ES-I3 (cell line): ENCODE measurements around the gene QRFP.

Source experiments
- H3K36me3 ChIP-seq: 2 replicates; pipeline ENCODE4 v1.6.1; 2013; ENCODE audit warnings: mild to moderate bottlenecking, low read length, control low read depth, moderate library complexity; ENCODE audit not compliant: insufficient read depth
- H3K4me1 ChIP-seq: 2 replicates; pipeline ENCODE4 v1.6.1; 2013; ENCODE audit warnings: mild to moderate bottlenecking, control low read depth, low read length; ENCODE audit not compliant: insufficient read depth
- H3K9ac ChIP-seq: 2 replicates; pipeline ENCODE4 v1.6.1; 2013; ENCODE audit warnings: low read depth, mild to moderate bottlenecking, low read length, moderate library complexity
- H3K9me3 ChIP-seq: 2 replicates; pipeline ENCODE4 v1.6.1; 2013; ENCODE audit warnings: mild to moderate bottlenecking, low read length, moderate library complexity; ENCODE audit not compliant: control insufficient read depth, insufficient read depth

The QRFP gene

DNA sequence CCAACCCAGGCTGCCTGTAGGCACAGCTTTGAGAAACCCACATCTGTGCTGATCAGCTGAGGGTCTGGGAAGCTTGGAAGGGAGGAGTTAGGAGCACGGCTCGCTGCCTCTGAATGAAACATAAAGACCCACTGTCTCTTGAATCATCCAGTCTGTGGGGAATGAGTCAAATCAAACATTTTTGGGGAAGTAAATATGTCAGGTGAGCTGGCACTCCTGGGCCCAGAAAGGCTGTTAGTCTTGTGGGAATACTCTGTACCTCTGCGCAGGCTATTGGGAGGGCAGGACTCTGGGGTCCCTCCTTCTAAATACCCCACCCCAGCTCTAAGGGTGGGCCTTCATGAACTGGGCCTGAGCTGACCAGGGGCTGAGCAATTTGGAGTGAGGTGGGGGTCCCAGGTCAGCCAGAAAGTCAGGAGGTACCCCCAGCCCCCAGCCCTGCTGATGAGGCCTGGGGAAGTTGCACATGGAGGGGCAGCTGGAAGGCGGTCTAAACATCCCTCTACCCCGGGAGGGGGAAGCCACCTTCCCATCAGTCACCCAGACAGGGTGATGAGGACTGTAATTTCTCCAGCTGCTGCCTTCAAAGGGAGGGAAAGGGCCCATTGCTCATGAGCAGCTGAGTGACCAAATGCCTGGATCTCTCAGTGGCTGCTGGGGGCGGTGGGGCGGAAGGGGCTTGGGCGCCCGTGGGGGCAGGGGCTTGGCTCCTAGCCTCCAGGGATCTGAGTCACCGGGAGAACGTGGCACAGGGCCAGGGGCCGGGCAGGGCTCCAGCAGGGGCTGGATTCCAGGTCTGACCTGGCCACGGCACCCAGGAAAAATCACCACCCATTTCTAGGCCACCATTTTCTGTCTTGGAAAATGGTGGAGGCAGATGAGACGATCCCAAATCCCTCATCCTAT, 31.6 kb upstream of the QRFP start:
- H3K9me3 ChIP-seq = no peaks in the 10 kb centered on the region
- no peaks in the 10 kb centered on the region for H3K36me3 ChIP-seq
- H3K9ac ChIP-seq = no peak overlapping the region
- peaks cover 21% of the 10 kb centered on the region for H3K4me1 ChIP-seq

DNA sequence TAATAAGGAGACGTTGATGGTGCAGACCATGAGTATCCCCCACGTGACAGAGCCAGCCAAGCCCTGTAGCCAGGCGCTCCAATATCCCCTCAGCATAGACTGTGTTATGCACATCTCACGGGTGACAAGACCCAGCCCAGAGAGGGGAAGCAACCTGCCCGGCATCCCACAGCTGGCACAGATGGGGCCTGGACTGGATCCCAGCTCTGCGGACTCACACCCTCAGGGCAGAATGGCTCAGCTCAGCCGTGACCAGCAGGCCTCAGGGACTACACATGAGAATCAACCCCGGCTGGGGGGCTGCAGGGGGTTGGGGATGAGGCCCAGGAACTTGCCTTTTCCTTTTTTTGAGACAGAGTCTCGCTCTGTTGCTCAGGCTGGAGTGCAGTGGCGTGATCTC, 30.7 kb upstream of the QRFP start:
- Histone ChIP-seq H3K9me3 (no peaks in the 10 kb centered on the region), H3K9ac (no peak overlapping the region), H3K4me1 (peaks cover 20% of the 10 kb centered on the region), H3K36me3 (no peaks in the 10 kb centered on the region)

DNA sequence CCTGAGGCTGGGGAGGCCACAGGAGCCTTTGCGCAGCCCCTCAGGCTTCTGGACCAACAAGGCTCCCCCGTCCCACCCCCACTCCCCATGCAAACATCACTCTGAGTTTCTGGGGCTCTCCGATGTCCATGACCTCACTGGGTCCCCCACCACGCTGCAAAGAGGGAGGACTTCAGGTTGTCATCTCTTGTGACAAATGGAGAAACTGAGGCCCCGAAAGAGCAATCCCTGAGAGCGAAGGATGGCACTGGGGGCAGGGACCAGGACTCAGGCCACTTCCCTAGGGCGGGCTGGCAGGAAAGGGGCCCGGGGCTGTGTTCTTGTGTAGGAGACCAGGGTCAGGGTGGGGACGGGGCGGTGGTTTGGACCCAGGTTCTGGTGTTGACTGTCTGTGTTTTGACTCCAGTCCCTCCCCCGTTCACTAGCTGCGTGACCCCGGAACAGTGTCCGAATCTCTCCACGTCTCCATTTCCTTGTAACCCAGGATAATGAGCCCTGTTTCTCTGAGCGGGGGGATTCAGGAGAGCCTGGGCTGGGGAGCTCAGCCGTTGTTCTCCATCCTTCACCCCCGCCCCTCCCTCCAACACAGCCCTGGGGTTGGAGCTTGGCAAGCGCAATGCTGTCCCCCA, 28.6 kb upstream of the QRFP start:
- Histone ChIP-seq H3K9ac (no peak overlapping the region), H3K9me3 (no peaks in the 10 kb centered on the region), H3K36me3 (no peaks in the 10 kb centered on the region), H3K4me1 (peaks cover 13% of the 10 kb centered on the region; the same call in 1 of the 2 replicates)

DNA sequence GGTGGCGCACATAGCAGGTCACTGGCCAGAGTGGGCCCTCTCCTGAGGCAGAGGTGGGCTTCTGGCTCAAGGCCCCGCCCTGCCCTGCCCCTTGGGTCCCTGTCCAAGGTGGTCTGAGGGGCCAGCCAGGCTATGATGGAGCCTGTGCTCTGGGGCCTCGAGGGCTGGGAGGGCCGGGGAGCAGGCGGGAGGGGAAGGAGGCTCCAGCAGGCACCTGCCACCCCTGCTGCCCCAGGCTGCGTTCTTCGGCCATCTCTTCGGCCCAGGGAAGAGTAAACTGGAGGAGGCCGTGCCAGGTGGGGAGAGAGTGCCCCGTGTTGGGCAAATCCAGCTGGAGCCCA, 27.8 kb upstream of the QRFP start:
- Histone ChIP-seq H3K4me1 (peaks cover 13% of the 10 kb centered on the region; the same call in 1 of the 2 replicates), H3K9me3 (no peaks in the 10 kb centered on the region), H3K36me3 (no peaks in the 10 kb centered on the region), H3K9ac (no peak overlapping the region)

DNA sequence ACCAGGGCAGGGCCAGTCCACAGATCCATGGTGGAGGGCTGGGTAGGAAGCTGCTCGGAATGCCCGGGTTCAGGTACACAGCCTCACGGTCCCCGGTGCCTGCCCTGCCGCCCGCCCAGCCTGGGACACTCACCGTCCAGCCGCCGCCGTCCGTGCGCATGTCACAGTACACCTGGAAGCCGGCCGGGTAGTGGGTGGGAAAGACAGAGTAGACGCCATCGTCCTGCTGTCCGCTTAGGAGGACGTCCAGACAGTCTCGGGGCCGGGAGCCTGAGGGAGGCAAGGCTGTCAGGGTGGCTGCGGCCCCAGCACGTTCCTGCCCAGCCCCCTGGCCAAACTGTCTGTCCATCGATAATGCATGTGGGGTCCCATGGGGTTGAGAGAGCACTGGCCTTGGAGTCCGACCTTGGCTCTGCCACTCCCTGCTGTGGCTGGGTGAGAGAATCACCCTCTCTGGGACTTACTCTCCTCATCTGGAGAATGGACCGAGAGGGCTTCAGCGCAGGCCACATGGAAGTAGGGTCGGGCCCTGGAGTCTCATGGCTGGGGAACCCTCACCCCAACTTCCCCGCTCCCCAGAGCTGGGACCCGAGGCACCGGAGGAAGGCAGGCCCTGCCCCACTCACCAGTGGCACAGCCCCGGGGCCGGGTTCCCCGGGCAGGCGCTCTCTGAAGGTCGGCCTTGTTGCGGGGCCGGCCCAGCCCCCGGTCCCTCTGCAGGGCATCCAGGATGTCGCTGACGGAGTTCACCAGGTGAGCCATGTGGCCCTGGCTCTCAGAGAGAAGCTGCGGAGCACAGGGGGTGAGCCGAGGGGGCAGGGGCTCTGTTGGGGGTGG, 27.2 kb upstream of the QRFP start:
- Histone ChIP-seq H3K9me3 (no peaks in the 10 kb centered on the region), H3K36me3 (no peaks in the 10 kb centered on the region), H3K9ac (no peak overlapping the region), H3K4me1 (peaks cover 12% of the 10 kb centered on the region; the same call in 1 of the 2 replicates)

DNA sequence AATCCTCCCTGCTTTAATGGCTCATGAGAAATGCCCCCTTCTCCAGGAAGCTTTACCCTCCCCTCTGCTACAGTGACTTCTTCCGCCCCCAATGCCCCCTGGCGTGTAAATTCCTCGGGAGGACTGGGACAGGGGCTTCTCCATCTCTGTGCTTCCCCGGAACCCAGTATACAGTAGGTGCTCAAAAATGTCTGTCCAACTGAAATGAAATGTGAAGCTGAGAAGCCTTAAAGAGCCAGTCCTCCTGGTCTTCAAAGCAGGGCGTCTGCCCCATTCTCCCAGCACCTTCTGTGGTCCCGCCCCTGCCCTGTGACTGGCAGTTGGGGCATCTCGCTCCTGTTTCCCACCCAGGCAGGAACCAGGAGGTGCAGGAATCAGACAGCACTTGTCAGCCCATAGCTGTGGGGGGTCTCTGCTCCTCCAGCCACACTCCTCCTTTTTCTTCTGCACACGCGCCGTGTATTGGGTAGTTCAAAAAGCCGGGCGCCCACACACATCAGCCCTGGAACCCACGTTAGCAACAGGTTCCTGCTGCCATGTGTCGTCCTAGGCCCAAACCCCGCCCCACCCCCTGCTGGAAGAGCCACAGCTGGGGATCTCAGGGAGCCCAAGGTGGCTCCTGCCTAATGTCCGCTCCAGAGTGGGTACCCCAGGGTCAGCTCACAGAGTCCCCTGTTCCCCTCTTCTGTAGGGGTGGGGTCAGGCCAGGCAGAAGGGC, 26.4 kb upstream of the QRFP start:
- Histone ChIP-seq H3K4me1 (peaks cover 6% of the 10 kb centered on the region; the same call in 1 of the 2 replicates), H3K36me3 (no peaks in the 10 kb centered on the region), H3K9me3 (no peaks in the 10 kb centered on the region), H3K9ac (no peak overlapping the region)

DNA sequence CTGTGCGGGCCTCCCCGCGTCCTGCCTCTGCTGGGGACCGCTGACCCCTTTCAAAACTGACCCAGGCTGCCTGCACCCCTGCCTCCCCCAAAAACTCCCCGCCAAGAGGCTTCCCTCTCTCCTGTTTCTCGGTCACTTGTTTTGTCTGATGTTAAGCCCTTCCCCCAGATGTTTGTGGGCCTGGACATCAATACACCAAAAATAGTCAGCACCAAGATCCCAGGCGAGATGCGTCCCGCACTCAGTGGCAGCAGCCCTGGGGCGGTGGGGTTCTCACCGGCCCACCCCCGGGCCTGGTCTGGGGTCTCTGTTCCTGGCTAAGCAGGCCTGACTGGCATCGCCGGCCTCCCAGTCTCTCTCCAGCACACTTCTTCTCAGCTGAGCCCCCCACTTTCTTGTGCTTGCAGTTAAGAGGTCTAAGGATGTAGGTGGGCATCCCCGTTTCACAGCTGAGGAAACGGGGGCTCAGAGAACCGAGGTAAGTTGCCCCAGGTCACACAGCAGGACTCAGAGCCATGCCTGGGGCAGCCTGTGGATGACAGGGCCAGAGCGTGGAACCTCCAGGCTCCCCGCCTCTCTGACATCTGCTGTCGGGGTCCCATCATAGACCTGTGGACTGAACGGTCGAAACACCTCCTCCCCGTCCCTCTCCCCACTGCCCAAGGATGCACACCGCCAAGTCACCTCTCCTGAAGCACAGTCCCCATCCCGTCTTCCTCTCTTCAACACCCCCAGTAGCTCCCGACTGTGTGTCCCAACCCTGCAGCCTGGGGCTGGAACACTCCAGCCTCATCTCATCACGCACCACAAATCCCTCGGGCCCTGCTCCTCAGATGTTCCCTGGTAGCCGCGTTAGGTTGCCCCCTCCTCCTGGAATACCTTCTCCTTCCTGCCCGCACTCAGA, 25.6 kb upstream of the QRFP start:
- Histone ChIP-seq H3K9ac (no peak overlapping the region), H3K36me3 (no peaks in the 10 kb centered on the region), H3K9me3 (no peaks in the 10 kb centered on the region), H3K4me1 (peaks cover 3% of the 10 kb centered on the region; the same call in 1 of the 2 replicates)

DNA sequence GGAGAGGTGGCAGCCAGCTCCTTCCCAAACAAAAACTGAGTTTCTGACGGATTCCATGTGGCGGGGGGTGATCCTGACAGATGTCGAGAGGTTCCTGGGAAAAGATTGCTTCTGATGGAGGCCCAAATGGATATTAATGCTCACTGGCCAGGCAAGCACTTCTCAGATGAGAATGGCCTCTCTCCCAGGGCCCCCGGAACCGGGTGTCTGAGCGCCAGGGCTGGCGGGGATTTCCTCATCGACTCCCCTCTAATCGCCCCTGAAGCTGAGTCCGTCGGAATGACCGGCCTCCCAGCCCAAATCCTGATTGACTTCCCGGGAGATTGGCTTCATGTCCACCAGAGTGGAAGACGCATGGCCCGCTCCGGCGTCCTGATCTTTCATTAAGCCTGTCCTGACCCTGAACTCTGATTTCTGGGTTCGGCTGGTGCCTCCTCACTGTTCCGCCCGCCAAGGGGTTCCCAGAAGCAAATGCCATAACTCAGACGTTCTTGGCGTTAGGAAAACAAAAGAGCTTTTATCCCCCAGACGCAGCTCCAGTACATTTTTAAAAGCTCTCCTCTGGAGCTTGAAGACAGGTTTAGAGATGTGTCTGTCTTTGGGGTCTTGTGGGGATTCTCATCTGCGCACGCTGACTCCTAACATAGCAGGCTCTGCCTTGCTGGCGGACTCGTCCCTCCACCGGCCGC, 24.8 kb upstream of the QRFP start:
- Histone ChIP-seq H3K9ac (no peak overlapping the region), H3K4me1 (peaks cover 3% of the 10 kb centered on the region; the same call in 1 of the 2 replicates)

DNA sequence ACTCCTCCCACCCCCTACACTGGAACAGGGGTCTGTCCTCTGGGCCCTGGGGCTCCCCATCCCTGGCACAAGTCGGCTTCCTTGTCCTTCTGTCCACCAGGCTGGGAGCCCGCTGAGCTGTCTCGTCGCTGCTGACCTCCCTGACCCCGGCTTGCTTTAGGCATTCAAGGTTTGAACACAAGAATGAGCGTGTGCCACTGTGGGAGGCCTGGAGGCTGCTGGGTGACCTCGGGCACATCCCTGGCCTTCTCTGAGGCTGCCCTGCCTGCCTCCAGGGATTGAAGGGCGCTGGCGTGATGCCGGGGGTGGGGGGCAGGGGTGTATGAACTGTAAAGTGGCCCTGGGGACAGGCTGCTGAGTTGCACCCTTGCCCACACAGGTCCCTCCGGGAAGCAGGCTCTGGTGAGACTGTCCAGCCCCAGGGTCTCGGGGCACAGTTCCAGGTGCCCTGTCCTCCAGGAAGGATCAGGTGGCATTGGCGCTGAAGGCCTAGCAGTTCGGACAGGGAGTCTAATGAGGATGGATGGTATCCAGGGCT, 24.2 kb upstream of the QRFP start:
- Histone ChIP-seq H3K4me1 (peaks cover 3% of the 10 kb centered on the region; the same call in 1 of the 2 replicates), H3K36me3 (no peaks in the 10 kb centered on the region), H3K9me3 (no peaks in the 10 kb centered on the region), H3K9ac (no peak overlapping the region)

More for the DNA sequence above, 24.8 kb upstream of the QRFP start:
- Histone ChIP-seq H3K9me3 (no peaks in the 10 kb centered on the region), H3K36me3 (no peaks in the 10 kb centered on the region)

DNA sequence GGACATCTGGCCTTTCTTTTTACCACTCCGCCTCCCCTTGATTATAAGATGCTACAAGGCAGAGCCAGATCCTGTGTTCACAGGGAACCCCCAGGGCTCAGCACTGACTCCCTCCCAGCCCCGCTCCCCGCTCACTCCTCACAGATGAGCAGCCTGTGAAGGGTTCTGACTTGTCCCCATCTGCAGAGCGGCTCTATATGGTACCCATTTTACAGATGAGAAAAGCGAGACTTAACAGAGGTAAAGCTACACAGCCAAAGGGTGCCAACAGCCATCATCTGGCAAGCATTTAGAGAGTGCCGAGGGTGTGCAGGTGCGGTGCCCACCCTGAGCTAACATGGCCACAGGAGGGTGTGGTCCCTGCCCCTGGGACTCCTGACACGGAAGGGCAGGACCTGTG, 23.6 kb upstream of the QRFP start:
- Histone ChIP-seq H3K4me1 (peaks cover 3% of the 10 kb centered on the region; the same call in 1 of the 2 replicates), H3K9me3 (no peaks in the 10 kb centered on the region), H3K36me3 (no peaks in the 10 kb centered on the region), H3K9ac (no peak overlapping the region)

DNA sequence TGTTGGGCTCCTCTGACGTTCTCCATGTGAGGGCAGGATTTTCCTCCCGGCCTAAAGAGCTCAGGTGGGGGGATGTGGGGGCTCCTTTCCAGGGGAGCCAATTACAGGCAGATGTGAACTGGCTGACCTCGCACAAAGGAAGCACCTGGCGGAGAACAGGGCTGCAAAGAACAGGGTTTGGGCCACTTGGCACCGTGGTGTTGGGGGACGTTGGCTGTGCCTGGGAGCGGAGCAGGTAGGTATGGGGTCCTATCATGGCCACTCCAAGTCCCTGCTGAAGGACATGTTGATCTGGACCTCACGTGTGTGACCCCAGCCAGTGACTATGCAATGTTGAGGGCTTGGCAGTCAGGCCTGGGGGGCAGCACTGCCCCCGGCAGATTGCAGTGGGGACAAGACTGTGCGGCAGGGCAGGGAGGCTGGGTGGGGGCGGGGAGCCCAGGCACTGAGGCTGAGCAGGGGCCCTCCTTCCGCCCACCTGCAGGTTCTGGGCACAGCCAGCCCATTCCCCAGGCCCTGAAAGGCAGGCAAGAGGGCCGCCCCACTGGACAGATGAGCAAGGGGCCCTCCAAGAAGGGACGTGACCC, 23.0 kb upstream of the QRFP start:
- Histone ChIP-seq H3K4me1 (peaks cover 3% of the 10 kb centered on the region; the same call in 1 of the 2 replicates), H3K36me3 (no peaks in the 10 kb centered on the region), H3K9me3 (no peaks in the 10 kb centered on the region), H3K9ac (no peak overlapping the region)

DNA sequence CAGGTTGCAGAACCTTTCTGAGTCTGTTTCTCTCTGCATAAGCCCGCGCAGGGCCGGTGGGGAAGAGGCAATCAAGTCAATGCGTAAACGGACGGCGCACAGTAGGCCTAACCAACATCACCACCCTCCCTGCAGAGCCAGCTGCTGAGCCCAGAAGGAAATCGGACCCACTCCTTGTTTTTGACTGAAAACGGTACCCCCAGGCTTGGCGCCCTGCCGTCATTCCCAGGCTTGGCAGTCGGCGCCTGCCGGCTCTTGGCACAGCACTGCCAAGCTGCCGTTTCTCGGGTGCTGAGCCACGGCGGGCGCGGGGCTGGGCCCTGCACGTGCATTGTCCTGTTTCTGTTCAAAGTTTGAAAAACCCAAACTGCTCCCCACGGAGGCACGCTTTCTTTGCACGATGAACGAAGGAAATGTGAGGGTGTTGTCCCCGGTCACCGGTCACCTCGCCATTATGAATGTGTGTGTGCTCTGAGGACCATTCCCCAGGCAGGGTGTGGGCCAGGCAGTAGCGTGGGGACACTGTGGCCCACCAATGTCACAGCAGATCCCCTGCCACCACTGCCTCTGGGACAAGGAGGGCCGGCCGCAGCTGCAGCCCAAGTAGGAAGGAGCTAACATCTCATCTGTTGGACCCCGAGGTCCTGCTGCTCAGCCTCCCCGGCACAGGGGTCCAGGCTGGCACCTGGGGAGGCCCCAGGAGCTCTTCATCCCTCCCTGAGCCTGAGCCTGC, 22.4 kb upstream of the QRFP start:
- no peak overlapping the region for H3K9ac ChIP-seq
- H3K9me3 ChIP-seq = no peaks in the 10 kb centered on the region
- peaks cover 3% of the 10 kb centered on the region; the same call in 1 of the 2 replicates for H3K4me1 ChIP-seq
- no peaks in the 10 kb centered on the region for H3K36me3 ChIP-seq
